Keratinocyte (primary cell): ENCODE data around the gene RNF26. TPM values are rescaled to one million over a fixed set of nuclear protein-coding genes. Genes with fewer than 3 reads are reported as not detected.

Experiments
- DNase-seq: peaks from one replicate; pipeline ENCODE4 v3.0.0-alpha.2; 2011; ENCODE audit warnings: low read depth, missing footprints, low spot score
- FAIRE-seq: peaks from 2 replicates; lab custom pipeline; 2011; peaks lifted over from hg19 to GRCh38; lab: Jason Lieb, UNC
- H2AFZ ChIP-seq: 2 replicates; pipeline ENCODE4 v1.6.0; 2012; ENCODE audit warnings: low read length, control low read depth, inconsistent platforms; ENCODE audit not compliant: control insufficient read depth
- H3K27ac ChIP-seq: 2 replicates; pipeline ENCODE4 v1.5.1; 2011; ENCODE audit warnings: low read length; ENCODE audit not compliant: control insufficient read depth, insufficient read depth
- H3K27me3 ChIP-seq: 3 replicates; pipeline ENCODE4 v1.6.0; 2011; ENCODE audit warnings: low read length; ENCODE audit not compliant: control insufficient read depth, insufficient read depth; ENCODE audit errors: extremely low read depth
- H3K36me3 ChIP-seq, 2 experiments: 2 replicates in 1 of 2; 3 replicates in 1 of 2; pipeline ENCODE4 v1.5.1; 2011; ENCODE audit warnings: low read length in 2 of 2, mild to moderate bottlenecking in 1 of 2; ENCODE audit not compliant: control insufficient read depth in 2 of 2, insufficient read depth in 2 of 2; ENCODE audit errors: extremely low read depth in 1 of 2
- H3K4me1 ChIP-seq: 3 replicates; pipeline ENCODE4 v1.5.1; 2011; ENCODE audit warnings: low read length; ENCODE audit not compliant: control insufficient read depth, insufficient read depth; ENCODE audit errors: extremely low read depth
- H3K4me2 ChIP-seq: 3 replicates; pipeline ENCODE4 v1.6.0; 2011; ENCODE audit warnings: low read depth, low read length; ENCODE audit not compliant: control insufficient read depth, insufficient read depth; ENCODE audit errors: extremely low read depth
- H3K4me3 ChIP-seq, 3 experiments: fragments of 200-600 bp in 1 of 3; sonication (generic) in 1 of 3; 2 replicates in 2 of 3; 3 replicates in 1 of 3; pipeline ENCODE4 v1.5.1; 2011 to 2016; ENCODE audit warnings: low read length in 3 of 3, mild to moderate bottlenecking in 3 of 3, control low read depth in 2 of 3, inconsistent platforms in 1 of 3, low read depth in 1 of 3, mixed read lengths in 1 of 3, mixed run types in 1 of 3, moderate library complexity in 1 of 3; ENCODE audit not compliant: control insufficient read depth in 2 of 3, insufficient read depth in 2 of 3; ENCODE audit errors: extremely low read depth in 1 of 3
- H3K79me2 ChIP-seq: 2 replicates; pipeline ENCODE4 v1.6.0; 2012; ENCODE audit warnings: low read length; ENCODE audit not compliant: control insufficient read depth, insufficient read depth
- H3K9ac ChIP-seq: 3 replicates; pipeline ENCODE4 v1.6.0; 2011; ENCODE audit warnings: low read length; ENCODE audit not compliant: control insufficient read depth, insufficient read depth; ENCODE audit errors: extremely low read depth
- H3K9me1 ChIP-seq: 3 replicates; pipeline ENCODE4 v1.6.0; 2011; ENCODE audit warnings: low read length; ENCODE audit not compliant: control insufficient read depth, insufficient read depth; ENCODE audit errors: extremely low read depth
- H3K9me3 ChIP-seq: 2 replicates; pipeline ENCODE4 v1.5.1; 2012; ENCODE audit warnings: low read depth, low read length; ENCODE audit not compliant: control insufficient read depth
- H4K20me1 ChIP-seq: 3 replicates; pipeline ENCODE4 v1.6.0; 2011; ENCODE audit warnings: low read length; ENCODE audit not compliant: control insufficient read depth, insufficient read depth; ENCODE audit errors: extremely low read depth
- CTCF ChIP-seq, 3 experiments: IDR thresholded peaks in 1 of 3; conservative IDR thresholded peaks in 1 of 3; optimal IDR thresholded peaks in 1 of 3; 2 replicates in 2 of 3; 3 replicates in 1 of 3; pipeline versions ENCODE3 to v1.5.1; 2011; ENCODE audit warnings: low read length in 3 of 3, mild to moderate bottlenecking in 3 of 3, moderate library complexity in 2 of 3, control low read depth in 1 of 3, inconsistent platforms in 1 of 3; ENCODE audit not compliant: insufficient read depth in 2 of 3; ENCODE audit errors: extremely low read depth in 1 of 3
- EZH2 ChIP-seq: IDR thresholded peaks from one replicate; pipeline ENCODE4 v1.6.1; 2012; ENCODE audit warnings: inconsistent platforms, mild to moderate bottlenecking, low read length, moderate library complexity
- dilution Hi-C: fragments of 300-500 bp; cut with MboI; formaldehyde crosslinking; loops from one replicate; pipeline ENCODE4 v1.7.0; 2020; ENCODE audit warnings: low sequenced_read_pairs; ENCODE audit not compliant: extremely low pct_ligation_motif_present
- polyA plus RNA-seq, 5 experiments: library from polyadenylated mRNA; depleted of rRNA in 3 of 5; stranded (reverse) in 3 of 5; stranded (forward) in 1 of 5; unstranded in 1 of 5; fragments of >200 nt; gene quantifications; 1 replicate in 1 of 5; 2 replicates in 3 of 5; 3 replicates in 1 of 5; pipeline versions ENCODE4 v1.2.1 to v1.2.3, GENCODE V29; 2011 to 2012; ENCODE audit warnings: missing spikeins in 2 of 5, low read depth in 1 of 5, low replicate concordance in 1 of 5

RNF26 gene
- polyA plus RNA-seq, 1 donor (not counting 4 experiments of a cell fraction or from before 2014, with no cell fraction given), result 13.2 TPM

DNA sequence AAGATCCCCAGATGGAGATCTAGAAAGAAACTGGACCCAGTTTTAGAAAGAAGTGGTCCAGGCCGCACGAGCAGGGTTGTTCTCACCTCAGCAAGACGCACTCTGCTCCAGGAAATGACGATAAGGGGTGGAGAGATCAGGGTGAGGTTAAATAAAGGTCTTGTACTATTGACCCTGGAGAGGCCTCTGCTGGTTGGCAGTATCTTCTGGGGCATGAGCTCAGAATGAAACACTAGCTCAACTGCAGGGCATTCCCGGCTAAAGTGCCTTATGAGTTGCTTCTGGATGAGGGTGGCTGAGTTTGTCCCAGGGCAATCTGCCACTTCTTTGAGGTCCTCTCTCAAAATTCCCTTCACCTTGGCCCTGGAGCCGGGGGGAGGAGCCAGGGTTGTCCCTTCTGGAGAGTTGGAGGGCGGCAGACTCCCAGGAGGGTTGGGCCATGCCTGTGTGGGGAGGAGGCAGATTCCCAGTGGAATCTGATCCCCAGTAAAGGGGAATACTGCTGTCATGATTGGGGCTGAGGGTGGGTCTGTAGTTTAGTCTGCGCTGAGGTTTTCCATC, 36.2 kb downstream of the RNF26 start:
- Histone ChIP-seq H3K4me3 (no peak overlapping the region), H3K4me1 (peaks cover 8% of the 10 kb centered on the region), H2AFZ (no peak overlapping the region), H3K9me3 (no peaks in the 10 kb centered on the region), H3K27ac (no peak overlapping the region), H3K9me1 (no peaks in the 10 kb centered on the region), H3K27me3 (peaks cover 6% of the 10 kb centered on the region), H3K9ac (no peak overlapping the region), H3K36me3 (no peaks in the 10 kb centered on the region), H3K4me2 (no peak overlapping the region), H4K20me1 (no peaks in the 10 kb centered on the region), H3K79me2 (no peaks in the 10 kb centered on the region)
- dilution Hi-C loops, result no loop called here
- TF ChIP-seq CTCF (optimal IDR thresholded peaks at IDR 0.05 in 1 of 3, IDR thresholded peaks at IDR 0.05 in 1 of 3, conservative IDR thresholded peaks at IDR 0.05 in 1 of 3; ENCODE audit: extremely low read depth in 1 of 3, insufficient read depth in 2 of 3, low read length in 3 of 3) (no peak), EZH2 (no peak)
- FAIRE-seq (no peak), DNase-seq (no peak)

GRCh38 chr11:119371067-119371601, 36.8 kb downstream of the RNF26 start:
- Histone ChIP-seq H3K4me3 (no peak overlapping the region), H3K27ac (no peak overlapping the region), H2AFZ (no peak overlapping the region), H3K9me1 (no peaks in the 10 kb centered on the region), H3K4me1 (peaks cover 9% of the 10 kb centered on the region), H3K9ac (no peak overlapping the region), H3K79me2 (no peaks in the 10 kb centered on the region), H4K20me1 (no peaks in the 10 kb centered on the region), H3K4me2 (no peak overlapping the region), H3K9me3 (no peaks in the 10 kb centered on the region), H3K36me3 (no peaks in the 10 kb centered on the region), H3K27me3 (peaks cover 6% of the 10 kb centered on the region)
- DNase-seq (no peak), FAIRE-seq (no peak)
- dilution Hi-C loops, result no loop called here
- TF ChIP-seq EZH2, result no peak
- no peak for TF ChIP-seq CTCF (optimal IDR thresholded peaks at IDR 0.05 in 1 of 3, IDR thresholded peaks at IDR 0.05 in 1 of 3, conservative IDR thresholded peaks at IDR 0.05 in 1 of 3; ENCODE audit: extremely low read depth in 1 of 3, insufficient read depth in 2 of 3, low read length in 3 of 3)
